Activated CD8-positive, alpha-beta memory T cell treated with anti-CD3 and anti-CD28 coated beads, Interleukin-2, amount 50 U/mL, for 48 hours (primary cell): ENCODE measurements around the gene UMODL1.

ENCODE experiments used
- DNase-seq: peaks from one replicate; pipeline ENCODE4 v3.0.0-alpha.2; 2020

UMODL1 gene

GRCh38 chr21:42117967-42118780, 47.1 kb downstream of the UMODL1 start:
- DNase-seq, result no peak

GRCh38 chr21:42118901-42119300, 47.8 kb downstream of the UMODL1 start:
- DNase-seq, result no peak

- DNase-seq, result no peak
These were observed 49.2 kb downstream of the UMODL1 start for GRCh38 chr21:42120101-42120902.

GRCh38 chr21:42120903-42121535, 49.9 kb downstream of the UMODL1 start:
- DNase-seq, result no peak

GRCh38 chr21:42121794-42122193, 50.7 kb downstream of the UMODL1 start:
- DNase-seq, result no peak

GRCh38 chr21:42122398-42122797, 51.3 kb downstream of the UMODL1 start:
- DNase-seq, result no peak

- no peak for DNase-seq
These were observed 51.7 kb downstream of the UMODL1 start for GRCh38 chr21:42122808-42123207.

- DNase-seq, result no peak
These were observed 52.2 kb downstream of the UMODL1 start for GRCh38 chr21:42123219-42123908.

GRCh38 chr21:42124081-42124480, 53.0 kb downstream of the UMODL1 start:
- no peak for DNase-seq

GRCh38 chr21:42124826-42125570, 53.9 kb downstream of the UMODL1 start:
- no peak for DNase-seq

- no peak for DNase-seq
These were observed 54.7 kb downstream of the UMODL1 start for GRCh38 chr21:42125571-42126544.

- no peak for DNase-seq
These were observed 56.3 kb downstream of the UMODL1 start for GRCh38 chr21:42127164-42128150.

- DNase-seq, result no peak
These were observed 58.5 kb downstream of the UMODL1 start for GRCh38 chr21:42129300-42130266.

- no peak for DNase-seq
These were observed 59.3 kb downstream of the UMODL1 start for GRCh38 chr21:42130441-42130840.

- DNase-seq, result no peak
These were observed 61.1 kb downstream of the UMODL1 start for GRCh38 chr21:42132183-42132582.

GRCh38 chr21:42133131-42133530, 62.0 kb downstream of the UMODL1 start:
- DNase-seq, result no peak

- DNase-seq, result no peak
These were observed 64.4 kb downstream of the UMODL1 start for GRCh38 chr21:42135386-42136052.
